ENCODE measurements around the gene CC2D1A.

- TF ChIP-seq CTCF (IDR thresholded peaks at IDR 0.05) (no peak), POLR2AphosphoS5 (IDR thresholded peaks at IDR 0.05) (no peak), EP300 (IDR thresholded peaks at IDR 0.05) (no peak), POLR2A (IDR thresholded peaks at IDR 0.05) (no peak)
These were observed 37.3 kb upstream of the CC2D1A start for GRCh38 chr19:13868663-13869062.

All from upper lobe of left lung (tissue), 4 donors.